ENCODE data around the gene SPATS2. TPM values are rescaled to one million over a fixed set of nuclear protein-coding genes. Genes with fewer than 3 reads are reported as not detected.
A peak's percentile ranks its signal among the peaks of the same experiment; 100 is the strongest.

SPATS2 gene
- total RNA-seq, 1 donor from 2014 or later, result 21.3 TPM

- H3K36me3 ChIP-seq (ENCODE audit: control insufficient read depth, insufficient read depth, low read length), result no peaks in the 10 kb centered on the region
- H3K4me3 ChIP-seq (ENCODE audit: low read depth, low read length), result no peak overlapping the region
- TF ChIP-seq, protein P1, sequence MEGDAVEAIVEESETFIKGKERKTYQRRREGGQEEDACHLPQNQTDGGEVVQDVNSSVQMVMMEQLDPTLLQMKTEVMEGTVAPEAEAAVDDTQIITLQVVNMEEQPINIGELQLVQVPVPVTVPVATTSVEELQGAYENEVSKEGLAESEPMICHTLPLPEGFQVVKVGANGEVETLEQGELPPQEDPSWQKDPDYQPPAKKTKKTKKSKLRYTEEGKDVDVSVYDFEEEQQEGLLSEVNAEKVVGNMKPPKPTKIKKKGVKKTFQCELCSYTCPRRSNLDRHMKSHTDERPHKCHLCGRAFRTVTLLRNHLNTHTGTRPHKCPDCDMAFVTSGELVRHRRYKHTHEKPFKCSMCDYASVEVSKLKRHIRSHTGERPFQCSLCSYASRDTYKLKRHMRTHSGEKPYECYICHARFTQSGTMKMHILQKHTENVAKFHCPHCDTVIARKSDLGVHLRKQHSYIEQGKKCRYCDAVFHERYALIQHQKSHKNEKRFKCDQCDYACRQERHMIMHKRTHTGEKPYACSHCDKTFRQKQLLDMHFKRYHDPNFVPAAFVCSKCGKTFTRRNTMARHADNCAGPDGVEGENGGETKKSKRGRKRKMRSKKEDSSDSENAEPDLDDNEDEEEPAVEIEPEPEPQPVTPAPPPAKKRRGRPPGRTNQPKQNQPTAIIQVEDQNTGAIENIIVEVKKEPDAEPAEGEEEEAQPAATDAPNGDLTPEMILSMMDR (IDR thresholded peaks at IDR 0.05; ENCODE audit: insufficient read depth, low read length, severe bottlenecking), result no peak
- FAIRE-seq, result no peak
- no peaks in the 10 kb centered on the region for H3K27me3 ChIP-seq (ENCODE audit: control insufficient read depth, insufficient read depth, low read length)
- peak; percentile 10 for DNase-seq (ENCODE audit: low read depth)
Observed at GRCh38 chr12:49413796-49414195, 46.5 kb downstream of the SPATS2 start.

GRCh38 chr12:49414364-49414763 is 47.1 kb downstream of the SPATS2 start:
- Histone ChIP-seq H3K27me3 (ENCODE audit: control insufficient read depth, insufficient read depth, low read length) (no peaks in the 10 kb centered on the region), H3K4me3 (ENCODE audit: low read depth, low read length) (no peak overlapping the region), H3K36me3 (ENCODE audit: control insufficient read depth, insufficient read depth, low read length) (no peaks in the 10 kb centered on the region)
- DNase-seq (ENCODE audit: low read depth), result no peak
- FAIRE-seq, result no peak
- TF ChIP-seq, protein P1 (IDR thresholded peaks at IDR 0.05; ENCODE audit: insufficient read depth, low read length, severe bottlenecking), result no peak

DNA sequence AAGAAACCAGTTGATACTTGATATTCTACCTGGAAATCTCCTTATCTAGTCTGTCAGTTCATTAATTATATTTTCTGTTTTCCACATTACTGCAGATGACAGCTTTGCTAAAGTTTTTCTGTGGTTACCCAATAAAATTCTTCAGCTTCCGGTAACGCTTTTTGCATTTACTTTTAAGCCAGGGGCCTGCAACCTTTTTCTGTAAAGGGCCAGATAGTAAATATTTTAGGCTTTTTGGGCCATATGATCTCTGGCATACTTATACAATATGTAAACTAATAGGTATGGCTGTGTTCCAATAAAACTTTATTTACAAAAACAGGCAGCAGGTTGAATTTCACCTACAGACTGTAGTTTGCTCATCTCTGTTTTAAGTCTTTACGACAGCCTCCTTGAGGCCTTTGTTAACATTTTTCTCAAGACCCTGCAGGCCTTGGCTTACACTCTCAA is 48.3 kb downstream of the SPATS2 start:
- TF ChIP-seq, protein P1 (IDR thresholded peaks at IDR 0.05; ENCODE audit: insufficient read depth, low read length, severe bottlenecking), result no peak
- Histone ChIP-seq H3K27me3 (ENCODE audit: control insufficient read depth, insufficient read depth, low read length) (no peaks in the 10 kb centered on the region), H3K36me3 (ENCODE audit: control insufficient read depth, insufficient read depth, low read length) (no peaks in the 10 kb centered on the region), H3K4me3 (ENCODE audit: low read depth, low read length) (no peak overlapping the region)
- DNase-seq (ENCODE audit: low read depth) (no peak), FAIRE-seq (no peak)

DNA sequence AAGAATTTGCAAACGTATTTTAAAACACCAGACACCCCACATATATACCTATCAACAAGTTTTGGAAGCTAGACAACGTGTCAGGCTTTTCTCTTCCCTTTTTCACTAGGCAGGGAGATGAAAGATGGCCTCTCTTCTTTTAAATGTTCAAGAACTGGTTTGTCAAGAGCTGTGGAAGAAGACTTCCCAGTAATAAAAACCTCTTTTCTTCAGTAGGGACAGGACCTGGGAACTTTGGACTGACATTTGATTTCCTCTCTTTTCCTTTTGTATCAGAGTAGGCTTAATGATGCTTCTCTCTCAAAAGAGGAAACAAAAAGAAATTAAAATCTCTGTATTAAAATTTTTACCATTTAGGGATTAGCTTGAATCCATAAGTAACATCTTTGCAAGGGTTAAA is 49.6 kb downstream of the SPATS2 start:
- H3K36me3 ChIP-seq (ENCODE audit: control insufficient read depth, insufficient read depth, low read length), result no peaks in the 10 kb centered on the region
- no peaks in the 10 kb centered on the region for H3K27me3 ChIP-seq (ENCODE audit: control insufficient read depth, insufficient read depth, low read length)
- TF ChIP-seq, protein P1 (IDR thresholded peaks at IDR 0.05; ENCODE audit: insufficient read depth, low read length, severe bottlenecking), result no peak
- DNase-seq (ENCODE audit: low read depth) (no peak), FAIRE-seq (no peak)
- no peak overlapping the region for H3K4me3 ChIP-seq (ENCODE audit: low read depth, low read length)

GRCh38 chr12:49417558-49417957 is 50.3 kb downstream of the SPATS2 start:
- TF ChIP-seq, protein P1 (IDR thresholded peaks at IDR 0.05; ENCODE audit: insufficient read depth, low read length, severe bottlenecking), result no peak
- Histone ChIP-seq H3K4me3 (ENCODE audit: low read depth, low read length) (no peak overlapping the region), H3K27me3 (ENCODE audit: control insufficient read depth, insufficient read depth, low read length) (no peaks in the 10 kb centered on the region), H3K36me3 (ENCODE audit: control insufficient read depth, insufficient read depth, low read length) (no peaks in the 10 kb centered on the region)
- no peak for FAIRE-seq
- no peak for DNase-seq (ENCODE audit: low read depth)

- Histone ChIP-seq H3K4me3 (ENCODE audit: low read depth, low read length) (no peak overlapping the region), H3K36me3 (ENCODE audit: control insufficient read depth, insufficient read depth, low read length) (peaks cover 1% of the 10 kb centered on the region), H3K27me3 (ENCODE audit: control insufficient read depth, insufficient read depth, low read length) (no peaks in the 10 kb centered on the region)
- TF ChIP-seq, protein P1 (IDR thresholded peaks at IDR 0.05; ENCODE audit: insufficient read depth, low read length, severe bottlenecking), result no peak
- FAIRE-seq, result no peak
- DNase-seq (ENCODE audit: low read depth), result no peak
Observed at GRCh38 chr12:49420556-49420955, 53.3 kb downstream of the SPATS2 start.
